ENCODE measurements around the gene ARL14EP.

Gene ARL14EP

GRCh38 chr11:30377347-30377746 lies 54.4 kb downstream of the ARL14EP start:
- no peak for TF ChIP-seq POLR2A (IDR thresholded peaks at IDR 0.05; ENCODE audit: low read depth, low read length)
- no peak for FAIRE-seq
- DNase-seq (ENCODE audit: insufficient read length, low spot score): no peak

DNA sequence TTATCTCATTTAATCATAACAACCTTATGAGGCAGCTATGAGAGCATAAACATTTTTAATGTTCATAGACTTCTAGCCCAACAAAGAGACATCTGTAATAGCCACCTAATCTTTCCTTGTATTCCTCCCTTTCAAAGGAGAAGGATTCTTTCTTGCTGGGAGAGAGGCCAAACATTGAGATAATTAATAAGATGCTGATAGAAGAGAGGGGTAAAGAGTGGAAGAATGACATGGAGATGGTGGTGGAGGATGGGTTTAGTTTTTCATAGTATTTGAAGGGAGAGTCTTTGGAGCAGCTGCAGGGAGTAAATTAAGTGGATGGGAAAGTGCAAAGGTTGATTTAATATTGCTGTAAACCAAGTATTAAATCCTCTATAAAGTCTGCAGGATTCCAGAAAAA lies 57.9 kb downstream of the ARL14EP start:
- no peak for DNase-seq (ENCODE audit: insufficient read length, low spot score)
- no peak for FAIRE-seq
- TF ChIP-seq POLR2A (IDR thresholded peaks at IDR 0.05; ENCODE audit: low read depth, low read length): no peak

DNA sequence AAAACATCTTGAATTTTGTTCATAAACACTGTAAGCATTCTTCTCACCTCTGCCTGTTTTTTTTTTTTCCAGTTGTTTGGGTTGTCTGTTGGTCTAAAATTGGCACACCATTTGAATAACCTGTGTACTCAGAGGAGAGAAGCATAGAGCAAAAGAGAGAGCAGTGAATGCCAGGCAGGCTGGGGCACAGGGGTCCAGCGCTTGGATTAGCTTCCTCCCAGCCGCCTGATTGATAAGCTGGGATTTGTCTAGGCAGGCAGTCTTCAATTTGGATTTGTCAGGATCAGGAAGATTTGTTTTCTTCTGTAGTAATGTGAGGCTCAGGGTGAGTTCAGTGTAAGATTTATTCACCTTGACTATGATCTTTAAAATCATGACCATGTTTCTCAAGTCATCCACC lies 59.0 kb downstream of the ARL14EP start:
- FAIRE-seq (no peak), DNase-seq (ENCODE audit: insufficient read length, low spot score) (no peak)
- no peak for TF ChIP-seq POLR2A (IDR thresholded peaks at IDR 0.05; ENCODE audit: low read depth, low read length)

Data from H54 (cell line).